CD4-positive, alpha-beta T cell treated with Interleukin-12 subunit alpha and Interleukin-12 subunit beta, for 1 hour (primary cell): ENCODE results near the gene SLC26A1.

Experiments
- DNase-seq: peaks from one replicate; pipeline ENCODE4 v3.0.0-alpha.2; 2020

SLC26A1 gene

GRCh38 chr4:1027915-1028238 lies 34.7 kb upstream of the SLC26A1 start:
- no peak for DNase-seq

GRCh38 chr4:1027219-1027914 lies 34.2 kb upstream of the SLC26A1 start:
- DNase-seq, result no peak

GRCh38 chr4:1026115-1026514 lies 32.9 kb upstream of the SLC26A1 start:
- peak; percentile 39 for DNase-seq

- DNase-seq, result no peak
These were observed 31.8 kb upstream of the SLC26A1 start for GRCh38 chr4:1024882-1025545.

GRCh38 chr4:1023895-1024740 lies 30.9 kb upstream of the SLC26A1 start:
- no peak for DNase-seq

GRCh38 chr4:1023075-1023640 lies 30.0 kb upstream of the SLC26A1 start:
- no peak for DNase-seq

- DNase-seq, result no peak
These were observed 29.5 kb upstream of the SLC26A1 start for GRCh38 chr4:1022739-1023066.

- DNase-seq, result no peak
These were observed 29.0 kb upstream of the SLC26A1 start for GRCh38 chr4:1022051-1022738.

GRCh38 chr4:1021386-1022050 lies 28.3 kb upstream of the SLC26A1 start:
- no peak for DNase-seq

GRCh38 chr4:1019729-1020470 lies 26.7 kb upstream of the SLC26A1 start:
- DNase-seq, result no peak

- no peak for DNase-seq
These were observed 26.1 kb upstream of the SLC26A1 start for GRCh38 chr4:1019320-1019719.

- no peak for DNase-seq
These were observed 25.2 kb upstream of the SLC26A1 start for GRCh38 chr4:1018147-1019020.

GRCh38 chr4:1017706-1018105 lies 24.5 kb upstream of the SLC26A1 start:
- no peak for DNase-seq

GRCh38 chr4:1017211-1017610 lies 24.0 kb upstream of the SLC26A1 start:
- DNase-seq, result no peak

- DNase-seq, result no peak
These were observed 22.5 kb upstream of the SLC26A1 start for GRCh38 chr4:1015746-1016145.

- no peak for DNase-seq
These were observed 22.0 kb upstream of the SLC26A1 start for GRCh38 chr4:1015179-1015578.

GRCh38 chr4:1014291-1015167 lies 21.3 kb upstream of the SLC26A1 start:
- no peak for DNase-seq

GRCh38 chr4:1013225-1014073 lies 20.2 kb upstream of the SLC26A1 start:
- no peak for DNase-seq
